HG02852 (cell line): ENCODE data around the gene GRIK3.

Source experiments
- ATAC-seq: cut with Tn5 transposase; IDR thresholded peaks from one replicate; pipeline ENCODE4 v1.9.1; 2021; ENCODE audit warnings: mild to moderate bottlenecking, moderate library complexity; ENCODE audit not compliant: unreplicated experiment

The GRIK3 gene

DNA sequence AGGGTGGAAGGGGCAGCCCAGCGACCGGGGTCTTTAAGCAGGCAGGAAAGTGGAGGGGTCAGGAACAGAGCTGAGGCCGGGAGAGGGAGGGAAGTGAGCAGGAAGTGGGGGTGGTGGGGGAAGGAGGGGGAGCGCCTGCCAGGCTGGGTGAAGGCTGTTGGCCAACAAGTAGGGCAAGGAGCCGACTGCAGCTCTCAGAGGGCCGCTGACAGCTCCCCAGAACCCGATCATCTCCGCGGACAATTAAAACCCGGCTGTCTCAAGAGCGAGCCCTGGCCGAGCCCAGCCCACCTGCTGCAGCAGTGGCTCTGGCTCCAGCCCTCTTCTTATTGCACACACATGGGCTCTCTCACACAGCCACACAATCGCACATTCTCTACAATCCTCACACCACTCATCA is 51.6 kb downstream of the GRIK3 start:
- no peak for ATAC-seq

DNA sequence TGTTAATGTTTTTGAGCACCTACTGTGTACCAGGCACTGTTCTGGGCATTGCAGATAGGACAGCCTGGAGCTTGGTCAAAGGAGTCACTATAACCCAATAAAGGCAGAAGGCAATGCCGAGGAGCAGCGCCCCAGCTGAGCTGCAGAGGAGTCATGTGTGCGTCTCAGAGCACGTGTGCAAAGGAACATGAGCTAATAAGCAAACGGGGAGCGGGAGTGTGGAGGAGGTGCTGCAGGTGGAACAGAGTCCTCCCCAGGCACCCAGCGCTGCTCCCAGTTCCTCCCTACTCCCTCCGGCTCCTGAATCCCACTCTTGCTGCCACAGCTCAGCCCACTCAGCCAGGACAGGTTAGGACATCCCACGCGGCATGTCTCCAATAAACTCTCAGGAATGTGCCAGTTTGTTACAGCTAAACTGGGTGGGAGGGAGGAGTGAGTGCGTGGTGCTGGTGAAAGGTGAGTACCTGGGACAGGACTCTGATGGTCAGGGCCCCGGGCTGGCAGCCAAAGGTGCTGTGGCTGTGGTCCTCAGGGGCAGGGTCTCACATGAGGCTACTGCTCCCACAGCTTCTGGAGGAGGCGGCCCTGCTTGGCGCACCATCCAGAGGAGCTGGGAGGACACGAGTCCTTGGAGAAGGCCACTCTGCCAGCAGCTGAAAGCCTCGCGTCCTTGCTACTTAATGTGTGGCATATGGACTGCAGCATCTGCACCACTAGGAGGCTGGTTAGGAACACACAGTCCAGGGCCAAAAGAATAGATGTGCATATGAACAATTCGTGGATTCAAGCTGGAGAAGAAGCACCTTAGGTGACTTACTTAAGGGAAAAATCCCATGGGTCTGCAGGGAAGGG is 52.3 kb downstream of the GRIK3 start:
- ATAC-seq: no peak

DNA sequence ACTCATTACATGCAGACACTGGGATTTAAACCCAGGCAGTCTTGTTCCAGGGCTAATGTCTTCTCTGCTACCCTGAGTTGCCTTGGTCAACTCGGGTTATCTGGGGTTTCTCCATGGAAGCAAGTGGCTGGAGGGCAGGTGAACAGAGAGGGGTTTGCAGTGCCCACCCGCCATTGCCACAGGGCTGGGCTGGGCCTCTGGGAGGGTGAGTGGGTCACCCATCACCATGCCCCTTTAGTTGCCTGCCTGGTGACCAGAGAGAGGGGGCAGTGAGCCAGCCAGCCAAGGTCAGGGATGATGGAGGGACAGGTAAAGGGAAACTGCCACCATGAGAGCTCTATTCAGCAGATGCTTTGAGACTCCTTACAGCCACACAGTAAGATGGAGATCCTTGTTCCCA is 53.2 kb downstream of the GRIK3 start:
- ATAC-seq: no peak

DNA sequence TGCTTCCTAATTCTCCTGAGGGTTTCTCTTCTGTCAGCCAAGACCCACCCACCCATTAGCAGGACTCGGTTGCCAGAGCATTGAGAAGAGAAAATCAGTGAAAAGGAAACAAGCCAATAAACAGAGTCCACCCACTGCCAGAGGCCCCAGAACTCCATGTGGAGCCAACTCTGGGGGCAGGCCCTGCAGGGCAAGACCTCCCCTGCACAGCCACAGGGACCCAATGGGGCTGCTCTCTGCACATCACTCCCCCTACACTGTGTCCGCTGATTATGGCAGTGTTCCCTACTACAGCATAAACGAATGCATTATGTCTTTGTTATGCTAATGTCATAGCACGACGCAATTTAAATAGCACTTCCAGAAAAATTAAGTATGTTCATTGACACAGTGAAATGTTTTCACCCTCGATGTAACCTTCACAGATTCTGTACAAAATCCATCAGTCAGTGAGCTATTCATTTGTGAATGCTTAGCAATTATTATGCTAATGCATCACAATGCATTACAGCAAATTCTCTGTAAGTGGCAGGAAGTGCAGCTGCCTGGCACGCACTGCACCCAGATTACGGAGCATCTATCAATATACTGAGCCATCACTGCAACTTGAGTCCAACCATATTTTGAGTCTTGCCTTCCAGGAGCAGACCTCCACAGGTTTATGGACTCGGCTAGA is 56.4 kb downstream of the GRIK3 start:
- no peak for ATAC-seq

DNA sequence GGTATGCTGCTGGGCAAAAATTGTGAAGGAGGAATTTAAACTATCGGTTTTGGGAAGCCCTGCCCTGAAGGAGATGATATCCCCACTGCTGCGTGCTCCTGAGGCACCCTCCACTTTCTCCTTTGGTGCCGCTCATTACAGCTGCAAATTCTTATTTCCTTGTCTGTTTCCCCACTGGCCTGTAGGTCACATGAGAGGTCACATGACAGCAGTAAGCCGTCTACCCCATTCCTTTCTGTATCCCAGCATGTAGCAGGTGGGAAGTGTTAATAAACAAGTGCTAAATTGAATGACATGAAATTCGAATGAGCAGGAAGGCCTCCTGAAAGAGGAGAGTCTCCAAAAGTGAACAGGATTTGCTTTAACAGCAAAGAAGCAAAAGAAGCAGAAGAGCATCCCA is 58.7 kb downstream of the GRIK3 start:
- ATAC-seq: no peak

DNA sequence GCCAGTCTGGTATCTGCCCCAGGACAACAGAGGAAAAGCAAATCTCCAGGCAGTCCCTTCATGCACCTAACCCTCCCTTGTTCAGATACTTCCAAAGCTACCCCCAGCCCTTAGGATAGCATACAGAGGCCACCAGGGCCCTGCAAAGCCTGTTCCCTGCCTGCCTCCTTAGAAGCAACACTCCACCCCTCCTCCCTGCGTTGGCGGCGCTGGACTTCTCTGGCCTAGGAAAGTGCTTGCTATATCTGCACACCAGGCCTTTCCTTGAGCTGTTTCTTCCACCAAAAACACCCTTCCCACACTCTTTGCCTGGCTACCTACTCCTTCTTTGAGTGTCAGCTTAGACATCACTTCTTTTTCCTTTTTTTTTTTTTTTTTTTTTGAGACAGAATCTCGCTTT is 61.3 kb downstream of the GRIK3 start:
- ATAC-seq: no peak

DNA sequence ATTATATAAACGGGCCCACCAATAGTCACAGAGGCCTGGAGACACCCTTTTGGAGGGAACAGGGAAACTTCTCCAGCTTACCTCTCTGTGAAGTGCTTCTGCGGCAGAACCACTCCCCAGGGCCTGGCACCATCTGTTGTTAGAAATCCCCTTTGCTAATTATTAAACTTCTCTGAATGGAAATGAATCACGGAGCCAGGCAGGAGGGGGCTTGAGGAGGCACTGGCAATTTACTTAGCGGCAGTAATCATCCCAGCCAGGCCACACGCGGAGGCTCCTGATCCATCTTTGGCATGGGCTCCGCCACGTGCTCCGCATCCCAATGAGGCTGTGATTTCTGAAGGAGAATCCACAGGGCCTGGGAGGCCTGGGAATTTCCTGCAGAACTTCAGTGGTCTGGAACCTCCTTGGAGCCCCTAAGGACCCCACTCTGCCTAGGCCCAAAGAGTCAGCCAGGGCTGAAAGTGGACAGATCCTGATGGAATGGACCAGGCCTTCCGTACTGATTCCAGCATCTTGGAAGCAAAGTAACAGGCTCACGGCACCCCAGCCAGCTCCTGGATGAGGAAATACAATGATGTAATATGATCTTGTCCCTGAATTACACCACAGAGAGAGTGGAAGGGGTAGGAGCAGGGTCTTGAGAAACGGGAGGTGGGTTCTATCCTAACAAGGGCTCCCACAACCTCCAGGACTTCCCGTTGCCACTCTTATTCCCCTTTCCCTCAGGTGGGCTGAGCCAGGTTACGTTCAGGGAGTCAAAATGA is 62.3 kb downstream of the GRIK3 start:
- ATAC-seq: no peak

DNA sequence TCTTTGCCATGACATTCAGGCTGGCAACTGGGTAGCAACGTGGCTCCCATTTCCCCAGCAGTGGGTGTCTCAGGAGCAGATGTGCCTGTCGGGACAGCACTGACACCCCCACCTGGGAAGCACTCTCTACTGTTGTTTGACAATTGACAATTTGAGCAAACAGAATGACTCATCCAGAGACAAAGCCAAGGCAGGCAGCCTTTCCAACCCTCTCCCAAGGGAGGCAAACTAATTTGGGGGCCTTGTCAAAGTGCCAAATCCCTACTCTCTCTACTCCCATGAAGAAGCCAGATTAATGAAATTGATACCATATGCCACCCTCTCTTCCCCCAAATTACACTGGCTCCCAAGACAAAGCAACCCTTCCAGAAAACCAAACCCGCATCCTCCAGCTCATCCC is 65.6 kb downstream of the GRIK3 start:
- no peak for ATAC-seq

DNA sequence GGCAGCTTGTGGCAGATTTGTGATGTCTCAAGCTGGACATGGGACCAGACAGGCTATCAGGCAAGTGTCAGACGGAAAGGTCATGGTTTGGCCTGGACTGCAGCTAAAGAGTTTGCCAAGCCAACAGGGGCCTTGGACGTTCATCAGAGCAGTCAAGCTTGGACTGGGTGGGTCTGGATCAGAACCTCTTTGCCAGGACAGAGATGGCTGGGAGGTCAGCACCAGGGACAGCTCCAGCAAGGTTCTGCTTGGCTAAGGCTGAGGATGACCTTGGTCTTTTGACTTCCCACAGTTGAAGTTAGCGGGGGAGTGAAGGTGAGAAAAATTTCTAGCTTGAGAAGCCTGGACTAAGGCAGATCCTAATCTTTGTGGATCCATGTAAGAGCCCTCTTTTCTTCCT is 68.1 kb downstream of the GRIK3 start:
- no peak for ATAC-seq

DNA sequence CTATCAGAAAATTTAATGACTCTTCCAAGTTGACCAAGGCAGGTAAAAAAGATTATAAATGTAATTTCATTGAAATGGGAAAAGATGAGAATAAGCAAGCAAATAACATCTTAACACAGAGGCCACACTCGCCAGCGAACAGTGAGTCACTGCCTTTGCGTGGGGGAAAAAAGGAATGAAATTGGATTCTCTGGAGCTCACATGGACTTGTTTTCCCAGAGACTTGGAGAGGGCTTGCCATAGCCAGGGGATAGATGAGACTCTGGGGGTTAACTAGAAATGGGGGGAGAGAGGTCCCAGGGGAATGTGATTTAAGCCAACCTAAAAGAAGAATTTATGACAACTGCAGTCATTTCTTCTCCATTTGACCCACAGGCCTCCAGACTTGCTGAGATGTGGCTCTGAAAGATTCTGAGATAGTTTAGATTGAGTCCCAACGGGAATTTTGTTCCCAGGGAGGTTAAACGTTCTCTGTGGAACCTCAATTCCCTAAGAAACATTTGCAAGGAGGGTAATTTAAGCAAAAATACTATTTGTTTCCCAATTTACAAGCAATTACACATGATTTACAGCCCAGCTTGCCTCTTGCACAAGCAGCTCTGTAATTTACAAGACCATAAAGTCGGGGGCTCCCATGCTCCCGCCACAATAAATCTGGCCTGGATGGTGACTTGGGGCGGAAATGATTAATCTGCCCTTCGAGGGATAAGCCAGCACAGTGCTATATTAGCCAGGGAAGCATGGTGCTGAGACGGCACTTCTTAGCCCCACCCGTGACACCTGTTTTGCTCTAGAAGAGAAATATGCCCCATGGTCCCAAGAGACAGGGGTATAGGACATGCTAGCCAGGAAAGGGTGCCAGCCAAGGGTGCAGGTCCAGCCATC is 68.8 kb downstream of the GRIK3 start:
- no peak for ATAC-seq

DNA sequence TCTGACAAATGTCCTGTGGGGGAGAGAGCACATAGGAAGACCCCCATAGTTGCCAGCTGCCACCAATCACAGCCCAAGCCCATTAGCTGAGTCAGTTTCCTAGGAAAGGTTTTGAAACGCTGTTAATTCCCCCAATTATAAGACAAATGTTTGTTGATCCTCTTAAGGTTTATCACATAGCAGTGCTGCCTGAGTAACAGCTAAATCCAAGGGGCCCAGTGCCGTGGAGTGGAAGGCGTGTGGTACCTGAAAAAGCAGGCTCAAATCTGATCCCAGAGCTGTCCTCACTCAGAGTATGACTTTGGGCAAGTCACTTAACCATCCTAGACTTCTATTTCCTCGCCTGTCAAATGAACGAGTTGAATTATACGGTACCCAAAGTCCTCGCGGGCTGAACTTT is 69.5 kb downstream of the GRIK3 start:
- no peak for ATAC-seq

DNA sequence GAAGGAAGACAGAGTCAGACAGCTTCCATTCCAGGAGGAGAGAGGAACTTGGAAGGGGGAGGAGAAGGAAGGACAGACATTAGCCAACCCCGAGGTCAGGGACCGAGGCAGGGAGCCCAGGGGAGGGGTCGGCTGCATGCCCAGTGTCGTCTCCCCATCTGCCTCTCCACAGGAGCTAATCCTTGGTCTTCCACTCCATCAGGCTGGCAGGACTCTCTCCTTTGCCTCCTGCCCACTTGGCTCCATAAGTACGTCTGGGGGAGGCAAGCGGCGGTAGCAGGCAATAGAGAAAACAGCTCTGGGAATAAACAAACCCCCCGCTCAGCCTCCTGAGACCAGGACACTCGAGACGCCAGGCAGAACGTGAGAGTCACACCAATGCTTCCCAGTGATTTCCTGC is 71.3 kb downstream of the GRIK3 start:
- ATAC-seq: no peak

DNA sequence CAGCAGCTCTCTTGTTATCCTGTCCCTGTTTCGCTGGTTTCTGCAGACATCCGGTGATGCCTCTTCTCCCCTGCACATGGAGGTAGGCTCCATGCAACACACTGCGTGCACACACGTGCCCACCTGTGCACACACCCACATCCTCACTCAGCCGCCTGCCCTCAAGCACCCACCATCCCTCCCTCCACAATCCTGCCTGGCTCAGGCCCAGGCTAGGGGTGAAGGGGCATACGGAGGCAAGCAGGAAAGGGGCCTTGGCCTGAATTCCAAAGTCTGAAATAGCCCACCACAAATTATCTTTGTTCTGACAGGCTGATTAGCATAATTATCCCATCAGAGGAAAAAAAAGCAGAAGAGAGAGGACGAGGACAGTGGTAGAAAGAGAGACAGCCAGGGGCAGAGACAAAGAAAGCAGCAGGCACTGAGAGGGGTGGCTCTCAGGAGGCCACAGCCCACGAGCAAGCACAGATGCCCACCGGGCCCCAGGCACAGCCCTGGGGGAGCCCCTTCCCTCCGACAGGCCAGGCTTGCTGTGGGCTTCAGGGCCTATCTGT is 73.2 kb downstream of the GRIK3 start:
- no peak for ATAC-seq

DNA sequence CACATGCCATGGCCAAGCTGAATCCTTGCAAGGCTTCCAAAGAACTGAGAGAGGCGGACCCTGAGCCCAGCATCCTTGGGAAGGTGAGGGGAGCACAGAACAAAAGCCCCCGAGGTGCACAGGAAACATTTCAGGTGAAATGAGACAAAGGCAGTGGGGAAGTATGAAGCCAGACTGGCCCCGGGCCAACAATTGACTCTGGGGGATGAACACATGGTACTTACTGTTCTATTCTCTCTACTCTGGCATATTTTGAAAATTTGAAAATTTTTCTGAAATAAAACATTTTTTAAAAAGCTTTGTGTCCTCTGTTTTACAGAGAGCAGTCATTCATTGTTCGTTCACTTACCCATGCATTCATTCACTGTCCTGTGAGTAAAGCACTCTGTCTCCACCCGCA is 77.7 kb downstream of the GRIK3 start:
- ATAC-seq: no peak

DNA sequence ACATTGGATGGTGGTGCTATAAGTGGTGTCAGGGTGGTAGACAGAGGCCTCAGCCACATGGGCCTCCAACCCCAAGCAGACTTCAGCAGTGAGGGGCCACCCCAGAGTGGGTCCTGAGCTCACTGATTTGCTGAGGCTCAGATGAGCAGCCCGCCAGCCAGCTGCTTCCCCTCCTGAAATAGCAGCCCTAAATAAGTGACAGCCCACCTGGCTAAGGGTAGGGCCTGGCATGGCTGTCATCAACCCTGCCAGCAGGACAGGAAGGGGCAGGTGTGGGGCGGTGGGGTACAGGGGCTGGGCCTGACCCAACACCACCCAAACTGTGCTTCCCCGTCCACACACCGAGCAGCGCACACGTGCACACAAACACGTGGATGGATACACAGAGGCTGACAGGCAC is 79.3 kb downstream of the GRIK3 start:
- ATAC-seq: no peak

DNA sequence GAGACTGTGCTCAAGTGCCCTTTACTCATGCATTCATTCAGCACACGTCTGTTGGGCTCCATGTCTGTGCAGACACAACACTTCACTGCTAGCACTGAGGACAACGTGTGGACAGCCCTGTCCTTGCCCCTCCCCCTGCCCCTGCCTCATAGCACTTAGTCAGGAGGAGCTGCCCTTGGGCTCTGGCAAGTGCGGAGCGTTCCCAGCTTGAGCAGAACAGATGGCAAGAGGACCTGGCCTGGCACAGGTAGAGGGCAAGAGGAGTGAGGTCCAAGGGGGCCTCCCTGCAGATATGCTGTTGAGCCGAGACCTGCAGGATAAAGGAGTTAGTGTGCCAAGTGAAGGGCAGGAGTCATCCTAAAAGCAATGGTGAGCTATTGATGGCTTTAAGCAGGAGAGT is 81.3 kb downstream of the GRIK3 start:
- ATAC-seq: no peak

DNA sequence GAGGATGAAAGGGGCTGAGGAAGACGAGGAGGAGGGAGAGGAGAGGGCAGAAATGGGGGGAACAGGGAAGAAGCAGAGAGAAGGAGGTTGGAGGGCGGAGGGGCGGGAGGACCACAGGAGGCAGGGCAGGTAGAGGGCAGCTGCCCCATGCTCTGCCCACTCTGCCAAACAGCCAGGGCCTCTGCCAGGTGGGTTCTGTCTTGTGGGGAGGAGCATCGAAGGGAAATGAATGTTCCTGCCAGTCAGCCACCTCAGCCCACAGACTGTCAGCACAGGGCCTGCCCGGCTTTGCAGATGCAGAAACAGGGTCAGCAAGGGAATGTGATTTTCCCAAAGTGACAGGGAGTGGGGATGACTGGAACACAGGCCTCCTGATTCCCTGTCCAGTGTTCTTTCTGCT is 82.6 kb downstream of the GRIK3 start:
- ATAC-seq: no peak

DNA sequence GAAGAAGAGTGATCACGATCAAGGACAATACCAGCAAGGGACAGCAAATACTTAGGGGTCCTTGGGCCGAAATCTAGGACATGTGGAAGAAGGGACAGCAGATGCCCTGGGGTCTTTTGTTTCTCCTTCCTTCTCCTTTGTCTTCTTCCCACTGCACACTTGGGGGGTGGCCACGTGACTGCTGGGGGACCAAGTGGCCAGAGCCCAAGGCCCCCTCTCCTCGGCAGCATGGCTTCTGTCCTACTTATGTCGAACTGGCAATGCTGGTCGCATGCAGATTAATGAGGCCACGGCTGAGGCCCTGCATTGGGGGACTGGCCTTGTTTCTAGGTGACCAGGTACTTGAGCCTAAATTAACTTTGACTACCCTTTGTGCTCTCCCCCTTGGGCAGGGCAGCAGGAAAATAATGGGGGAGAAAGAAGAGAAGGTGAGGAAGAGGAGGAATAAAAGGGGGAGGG is 83.0 kb downstream of the GRIK3 start:
- no peak for ATAC-seq

DNA sequence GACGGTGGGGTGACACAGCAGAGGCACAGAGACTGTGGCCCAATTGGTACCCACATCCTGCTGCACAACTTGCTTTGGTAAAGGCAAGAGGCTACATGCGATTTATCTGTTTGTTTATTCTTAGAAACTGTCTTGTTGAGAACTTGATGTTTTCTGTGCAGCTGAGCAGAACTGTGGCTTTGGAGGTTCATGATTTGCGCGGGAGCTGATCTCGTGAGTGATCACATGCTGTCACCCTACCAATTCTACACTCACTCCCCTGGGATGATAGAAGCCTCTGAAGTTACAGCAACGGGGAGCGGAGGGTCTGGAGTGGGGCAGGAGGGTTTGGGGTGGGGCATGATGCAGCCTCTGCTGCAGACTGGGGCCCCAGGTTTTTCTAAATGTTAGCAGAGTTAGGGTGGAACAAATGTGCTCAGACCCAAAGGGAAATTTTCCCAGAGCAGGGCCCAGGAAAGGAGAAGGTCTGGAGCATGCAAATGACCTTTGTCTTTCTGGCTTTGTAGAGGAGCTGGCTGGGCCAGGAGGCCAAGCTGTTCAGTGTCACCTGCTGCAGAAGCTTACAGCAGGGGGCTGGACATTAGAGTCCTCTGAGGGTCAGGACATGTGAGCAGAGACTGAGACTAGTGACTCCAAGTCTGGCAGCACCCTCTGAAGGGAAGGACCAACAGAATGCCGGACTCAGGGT is 83.6 kb downstream of the GRIK3 start:
- ATAC-seq: no peak

DNA sequence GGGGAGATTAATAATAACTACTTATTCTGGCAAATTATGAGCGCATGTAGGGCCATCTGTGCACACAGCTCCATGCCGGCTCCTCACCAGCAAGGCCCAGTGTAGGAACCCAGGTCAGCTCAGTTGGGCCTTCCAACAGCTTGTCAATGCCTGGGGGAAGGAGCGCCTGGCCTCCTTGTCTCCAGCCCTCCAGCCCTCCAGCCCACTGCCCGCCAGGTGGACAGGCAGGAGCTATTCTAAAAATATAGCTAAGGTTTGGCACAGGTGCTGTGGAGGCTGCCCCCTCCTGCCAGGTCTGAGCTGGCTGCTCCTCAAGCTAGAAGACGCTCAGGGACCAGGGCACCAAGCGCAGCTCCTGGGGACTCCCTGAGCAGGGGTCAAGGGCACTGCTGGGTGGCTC is 85.7 kb downstream of the GRIK3 start:
- ATAC-seq: no peak
